ENCODE results near the gene CILP.

DNA sequence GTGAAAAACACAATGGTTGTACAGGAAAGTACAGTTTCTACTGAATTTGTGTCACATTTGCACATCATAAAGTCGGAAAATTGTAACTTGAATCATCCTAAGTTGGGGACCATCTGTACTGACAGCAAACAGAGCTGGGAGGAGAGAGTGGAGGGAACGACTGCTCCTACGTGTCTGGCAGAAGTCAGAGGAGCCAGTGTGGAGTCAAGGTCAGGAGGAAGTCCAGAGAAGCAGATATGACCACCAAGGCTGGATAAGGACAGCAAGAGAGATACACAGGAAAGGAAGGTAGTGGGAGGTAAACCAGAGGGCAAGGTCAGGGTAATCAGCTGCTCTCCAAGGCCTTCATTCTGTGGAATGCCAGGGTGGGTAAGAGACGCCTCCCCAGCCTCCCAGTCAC is 2.7 kb upstream of the CILP start:
- TF ChIP-seq POLR2A (IDR thresholded peaks at IDR 0.05; ENCODE audit: low read depth, low read length) (no peak), POLR2AphosphoS5 (IDR thresholded peaks at IDR 0.05; ENCODE audit: low read depth, low read length) (no peak), TAF1 (IDR thresholded peaks at IDR 0.05; ENCODE audit: low read depth, low read length) (no peak)
